DND-41 (cell line): ENCODE data around the gene RBPJ.

Experiments used
- ATAC-seq: fragments of 200-7000 bp; cut with Tn5 transposase; 3 replicates; pipeline ENCODE4 v1.9.1; 2021; ENCODE audit warnings: low read depth; ENCODE audit not compliant: insufficient read depth
- DNase-seq: peaks from one replicate; pipeline ENCODE4 v3.0.0-alpha.2; 2020
- H2AFZ ChIP-seq: 2 replicates; pipeline ENCODE4 v1.6.0; 2012; ENCODE audit warnings: low read depth, low read length
- H3K27ac ChIP-seq: 2 replicates; pipeline ENCODE4 v1.5.1; 2012; ENCODE audit warnings: low read length, inconsistent platforms
- H3K27me3 ChIP-seq: fragments of 200-600 bp; sonication (generic); 2 replicates; pipeline ENCODE4 v1.6.0; 2012; ENCODE audit warnings: low read length, mild to moderate bottlenecking, inconsistent platforms; ENCODE audit not compliant: insufficient read depth, poor library complexity
- H3K36me3 ChIP-seq: 2 replicates; pipeline ENCODE4 v1.5.1; 2012; ENCODE audit warnings: low read length, inconsistent platforms; ENCODE audit not compliant: insufficient read depth
- H3K4me1 ChIP-seq: 2 replicates; pipeline ENCODE4 v1.5.1; 2012; ENCODE audit warnings: mild to moderate bottlenecking, low read length; ENCODE audit not compliant: insufficient read depth
- H3K4me2 ChIP-seq: 2 replicates; pipeline ENCODE4 v1.6.0; 2012; ENCODE audit warnings: mild to moderate bottlenecking, moderate library complexity, low read length, inconsistent platforms; ENCODE audit not compliant: insufficient read depth
- H3K4me3 ChIP-seq, 2 experiments: fragments of 200-600 bp in 1 of 2; shearing (Covaris generic) in 1 of 2; 2 replicates each; pipeline ENCODE4 v1.5.1; 2012 to 2016; ENCODE audit warnings: inconsistent platforms in 2 of 2, low read length in 2 of 2, mild to moderate bottlenecking in 2 of 2, low read depth in 1 of 2, moderate library complexity in 1 of 2
- H3K79me2 ChIP-seq: 2 replicates; pipeline ENCODE4 v1.6.0; 2012; ENCODE audit warnings: low read length, inconsistent platforms; ENCODE audit not compliant: insufficient read depth
- H3K9ac ChIP-seq: 2 replicates; pipeline ENCODE4 v1.6.0; 2012; ENCODE audit warnings: low read depth, mild to moderate bottlenecking, inconsistent platforms, low read length, moderate library complexity
- H3K9me3 ChIP-seq: 2 replicates; pipeline ENCODE4 v1.5.1; 2012; ENCODE audit warnings: low read length, moderate library complexity, mild to moderate bottlenecking, inconsistent platforms; ENCODE audit not compliant: insufficient read depth, severe bottlenecking
- H4K20me1 ChIP-seq: 2 replicates; pipeline ENCODE4 v1.6.0; 2012; ENCODE audit warnings: low read length; ENCODE audit not compliant: insufficient read depth
- EZH2 ChIP-seq: IDR thresholded peaks from 3 replicates; pipeline ENCODE4 v1.6.1; 2012; ENCODE audit warnings: borderline replicate concordance, low read depth, mild to moderate bottlenecking, moderate library complexity, low read length, inconsistent platforms; ENCODE audit not compliant: severe bottlenecking
- TF ChIP-seq, protein P1 (sequence below): IDR thresholded peaks from 2 replicates; pipeline ENCODE4 v1.5.1; 2012; ENCODE audit warnings: borderline replicate concordance, low read length, moderate library complexity, mild to moderate bottlenecking; ENCODE audit not compliant: poor library complexity, severe bottlenecking; ENCODE audit errors: extremely low read depth

Gene RBPJ

DNA sequence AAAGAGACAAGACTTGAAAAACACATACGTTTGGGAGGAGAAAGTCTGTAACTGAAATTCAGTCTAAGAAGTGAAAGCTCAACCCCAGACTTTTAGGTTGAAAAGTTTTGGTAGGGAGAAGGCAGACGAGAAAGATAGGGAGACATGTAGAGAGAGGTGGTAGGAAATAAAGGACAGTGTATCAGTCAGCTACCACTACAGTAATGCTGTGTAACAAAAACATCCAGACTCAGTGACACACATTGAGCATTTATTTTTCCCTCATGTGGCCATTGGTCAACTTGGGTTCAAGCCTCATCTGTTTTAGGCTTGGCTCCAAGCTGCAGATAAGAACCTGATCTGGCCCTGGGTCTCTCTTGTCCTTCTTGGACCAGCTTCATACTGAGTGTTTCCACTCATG lies 142.6 kb downstream of the RBPJ start:
- no peaks in the 10 kb centered on the region for H3K27me3 ChIP-seq
- H3K79me2 ChIP-seq: no peaks in the 10 kb centered on the region
- no peaks in the 10 kb centered on the region for H4K20me1 ChIP-seq
- H3K4me2 ChIP-seq: no peak overlapping the region
- ATAC-seq: no peak
- no peak overlapping the region for H2AFZ ChIP-seq
- H3K4me1 ChIP-seq: peaks cover 2% of the 10 kb centered on the region
- no peak overlapping the region for H3K9ac ChIP-seq
- H3K27ac ChIP-seq: no peak overlapping the region
- no peak for TF ChIP-seq EZH2
- TF ChIP-seq, protein P1, sequence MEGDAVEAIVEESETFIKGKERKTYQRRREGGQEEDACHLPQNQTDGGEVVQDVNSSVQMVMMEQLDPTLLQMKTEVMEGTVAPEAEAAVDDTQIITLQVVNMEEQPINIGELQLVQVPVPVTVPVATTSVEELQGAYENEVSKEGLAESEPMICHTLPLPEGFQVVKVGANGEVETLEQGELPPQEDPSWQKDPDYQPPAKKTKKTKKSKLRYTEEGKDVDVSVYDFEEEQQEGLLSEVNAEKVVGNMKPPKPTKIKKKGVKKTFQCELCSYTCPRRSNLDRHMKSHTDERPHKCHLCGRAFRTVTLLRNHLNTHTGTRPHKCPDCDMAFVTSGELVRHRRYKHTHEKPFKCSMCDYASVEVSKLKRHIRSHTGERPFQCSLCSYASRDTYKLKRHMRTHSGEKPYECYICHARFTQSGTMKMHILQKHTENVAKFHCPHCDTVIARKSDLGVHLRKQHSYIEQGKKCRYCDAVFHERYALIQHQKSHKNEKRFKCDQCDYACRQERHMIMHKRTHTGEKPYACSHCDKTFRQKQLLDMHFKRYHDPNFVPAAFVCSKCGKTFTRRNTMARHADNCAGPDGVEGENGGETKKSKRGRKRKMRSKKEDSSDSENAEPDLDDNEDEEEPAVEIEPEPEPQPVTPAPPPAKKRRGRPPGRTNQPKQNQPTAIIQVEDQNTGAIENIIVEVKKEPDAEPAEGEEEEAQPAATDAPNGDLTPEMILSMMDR: no peak
- DNase-seq: no peak
- no peaks in the 10 kb centered on the region for H3K9me3 ChIP-seq
- no peaks in the 10 kb centered on the region for H3K36me3 ChIP-seq
- no peak overlapping the region for H3K4me3 ChIP-seq

DNA sequence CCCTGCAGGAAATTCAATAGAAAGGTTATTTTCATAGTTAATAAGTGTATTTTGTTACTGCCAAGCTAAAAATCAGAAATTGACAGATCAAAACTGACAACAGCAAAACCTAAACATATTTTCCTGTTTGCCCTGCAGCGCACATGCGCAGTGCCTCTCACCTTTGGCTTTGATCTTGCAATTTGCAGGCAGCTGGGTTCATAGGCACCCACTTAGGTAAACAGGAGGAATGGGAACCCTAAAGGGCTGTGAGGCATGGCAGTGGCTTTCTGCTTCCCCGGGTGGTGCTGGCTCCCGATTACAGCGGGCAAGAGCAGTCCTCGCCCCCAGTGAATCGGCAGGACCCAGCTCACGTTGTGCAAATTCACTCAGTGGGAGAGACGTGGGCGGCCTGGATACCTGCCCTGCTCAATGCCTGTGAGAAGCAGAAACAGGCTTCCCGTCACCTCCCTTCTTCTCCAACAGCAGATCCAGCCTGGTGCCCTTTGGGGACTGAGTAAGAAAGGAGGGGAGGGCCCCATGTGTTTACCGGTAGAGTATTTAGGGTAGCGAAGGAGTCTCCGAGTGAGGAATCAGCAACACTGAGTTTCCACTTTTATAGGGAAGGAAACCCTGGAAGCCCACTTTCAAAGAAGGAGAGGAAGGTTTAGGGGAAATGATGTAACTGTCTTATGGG lies 143.7 kb downstream of the RBPJ start:
- TF ChIP-seq EZH2: no peak
- TF ChIP-seq, protein P1: no peak
- Histone ChIP-seq H3K4me2 (no peak overlapping the region), H3K4me1 (no peaks in the 10 kb centered on the region), H3K27ac (no peak overlapping the region), H3K4me3 (no peak overlapping the region), H3K36me3 (no peaks in the 10 kb centered on the region), H3K79me2 (no peaks in the 10 kb centered on the region), H4K20me1 (no peaks in the 10 kb centered on the region), H2AFZ (no peak overlapping the region), H3K9ac (no peak overlapping the region), H3K27me3 (no peaks in the 10 kb centered on the region), H3K9me3 (no peaks in the 10 kb centered on the region)
- ATAC-seq (no peak), DNase-seq (no peak)

DNA sequence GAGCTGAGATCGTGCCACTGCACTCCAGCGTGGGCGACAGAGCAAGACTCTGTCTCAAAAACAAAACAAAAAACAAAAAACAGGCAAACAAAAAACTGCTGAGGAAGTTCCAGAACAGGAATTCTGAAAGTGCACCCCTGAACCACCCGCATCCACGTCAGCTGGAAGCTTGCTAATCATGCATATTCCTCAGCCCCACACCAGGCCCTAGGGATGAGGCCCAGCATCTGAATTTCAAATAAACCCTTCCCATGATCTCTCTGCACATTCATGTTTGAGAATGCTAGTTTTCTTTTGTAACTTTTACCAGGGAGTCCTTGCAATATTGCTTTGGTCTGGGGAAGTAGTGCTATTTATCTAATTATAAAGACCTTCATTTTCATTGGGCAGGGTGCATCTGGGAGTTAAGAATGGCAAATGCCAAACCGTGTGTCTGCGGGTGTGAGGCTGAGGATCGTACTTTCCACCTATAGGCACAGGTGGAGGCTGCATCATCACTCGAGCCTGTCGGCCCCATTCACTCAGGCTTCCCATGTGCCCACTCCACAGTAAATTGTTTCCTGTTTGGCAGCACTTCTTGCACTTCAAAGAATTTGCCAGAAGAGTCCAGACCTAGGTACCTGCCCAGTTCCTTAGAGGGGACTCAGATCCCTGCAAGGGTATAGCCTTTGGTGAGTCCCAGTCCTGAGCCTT lies 145.9 kb downstream of the RBPJ start:
- Histone ChIP-seq H3K79me2 (no peaks in the 10 kb centered on the region), H3K4me3 (no peak overlapping the region), H3K4me2 (no peak overlapping the region), H3K36me3 (no peaks in the 10 kb centered on the region), H3K27me3 (no peaks in the 10 kb centered on the region), H3K9ac (no peak overlapping the region), H3K4me1 (no peaks in the 10 kb centered on the region), H3K27ac (no peak overlapping the region), H4K20me1 (no peaks in the 10 kb centered on the region), H3K9me3 (no peaks in the 10 kb centered on the region), H2AFZ (no peak overlapping the region)
- DNase-seq (no peak), ATAC-seq (no peak)
- TF ChIP-seq EZH2: no peak
- TF ChIP-seq, protein P1: no peak
